Measurements from ENCODE around the gene LIN7A.

Gene LIN7A

GRCh38 chr12:80781313-80781712 lies 156.4 kb downstream of the LIN7A start:
- Mint-ChIP-seq H3K9me3 (peaks cover 8% of the 10 kb centered on the region), H3K4me3 (no peak overlapping the region)

GRCh38 chr12:80780746-80781145 lies 157.0 kb downstream of the LIN7A start:
- Mint-ChIP-seq H3K27ac (no peak overlapping the region), H3K9me3 (peaks cover 8% of the 10 kb centered on the region), H3K27me3 (no peaks in the 10 kb centered on the region), H3K36me3 (no peaks in the 10 kb centered on the region), H3K4me3 (no peak overlapping the region), H3K4me1 (peaks cover 9% of the 10 kb centered on the region)
- no peak for ATAC-seq

More at GRCh38 chr12:80781313-80781712, 156.4 kb downstream of the LIN7A start:
- H3K27me3 Mint-ChIP-seq = no peaks in the 10 kb centered on the region
- peaks cover 9% of the 10 kb centered on the region for H3K4me1 Mint-ChIP-seq
- no peak overlapping the region for H3K27ac Mint-ChIP-seq
- no peak for ATAC-seq
- H3K36me3 Mint-ChIP-seq = no peaks in the 10 kb centered on the region

GRCh38 chr12:80778005-80778541 lies 159.7 kb downstream of the LIN7A start:
- peak; percentile 89 for ATAC-seq
- Mint-ChIP-seq H3K9me3 (peaks cover 12% of the 10 kb centered on the region), H3K4me3 (no peak overlapping the region), H3K27ac (peak overlapping the region; percentile 57), H3K4me1 (peaks cover 9% of the 10 kb centered on the region), H3K27me3 (no peaks in the 10 kb centered on the region), H3K36me3 (no peaks in the 10 kb centered on the region)

- no peak for ATAC-seq
- H3K36me3 Mint-ChIP-seq = no peaks in the 10 kb centered on the region
- H3K27me3 Mint-ChIP-seq = no peaks in the 10 kb centered on the region
- H3K4me3 Mint-ChIP-seq = no peak overlapping the region
- peaks cover 9% of the 10 kb centered on the region for H3K4me1 Mint-ChIP-seq
- peak overlapping the region; percentile 57 for H3K27ac Mint-ChIP-seq
- H3K9me3 Mint-ChIP-seq = peaks cover 8% of the 10 kb centered on the region
Observed at GRCh38 chr12:80777587-80777986, 160.1 kb downstream of the LIN7A start.

- Mint-ChIP-seq H3K27me3 (no peaks in the 10 kb centered on the region), H3K4me3 (no peak overlapping the region), H3K36me3 (no peaks in the 10 kb centered on the region), H3K9me3 (peaks cover 11% of the 10 kb centered on the region), H3K27ac (peak overlapping the region; percentile 57), H3K4me1 (peaks cover 9% of the 10 kb centered on the region)
- ATAC-seq = no peak
Observed at GRCh38 chr12:80776706-80777105, 161.0 kb downstream of the LIN7A start.

- H3K4me3 Mint-ChIP-seq = no peak overlapping the region
- peaks cover 7% of the 10 kb centered on the region for H3K9me3 Mint-ChIP-seq
- no peaks in the 10 kb centered on the region for H3K36me3 Mint-ChIP-seq
- ATAC-seq = no peak
- no peaks in the 10 kb centered on the region for H3K27me3 Mint-ChIP-seq
- no peaks in the 10 kb centered on the region for H3K4me1 Mint-ChIP-seq
- H3K27ac Mint-ChIP-seq = no peak overlapping the region
Observed at GRCh38 chr12:80770958-80771357, 166.8 kb downstream of the LIN7A start.

GRCh38 chr12:80769553-80770140 lies 168.1 kb downstream of the LIN7A start:
- ATAC-seq = no peak
- H3K36me3 Mint-ChIP-seq = no peaks in the 10 kb centered on the region
- no peak overlapping the region for H3K4me3 Mint-ChIP-seq
- H3K9me3 Mint-ChIP-seq = peaks cover 7% of the 10 kb centered on the region
- H3K27me3 Mint-ChIP-seq = no peaks in the 10 kb centered on the region
- no peaks in the 10 kb centered on the region for H3K4me1 Mint-ChIP-seq
- H3K27ac Mint-ChIP-seq = no peak overlapping the region

- no peak for ATAC-seq
- no peak overlapping the region for H3K27ac Mint-ChIP-seq
- H3K4me1 Mint-ChIP-seq = no peaks in the 10 kb centered on the region
- H3K4me3 Mint-ChIP-seq = no peak overlapping the region
- peaks cover 3% of the 10 kb centered on the region for H3K9me3 Mint-ChIP-seq
- no peaks in the 10 kb centered on the region for H3K36me3 Mint-ChIP-seq
- H3K27me3 Mint-ChIP-seq = no peaks in the 10 kb centered on the region
Observed at GRCh38 chr12:80766897-80767296, 170.8 kb downstream of the LIN7A start.

- no peaks in the 10 kb centered on the region for H3K4me1 Mint-ChIP-seq
- no peaks in the 10 kb centered on the region for H3K36me3 Mint-ChIP-seq
- H3K9me3 Mint-ChIP-seq = no peaks in the 10 kb centered on the region
- H3K27me3 Mint-ChIP-seq = no peaks in the 10 kb centered on the region
- H3K4me3 Mint-ChIP-seq = no peak overlapping the region
- H3K27ac Mint-ChIP-seq = no peak overlapping the region
- no peak for ATAC-seq
Observed at GRCh38 chr12:80766210-80766609, 171.5 kb downstream of the LIN7A start.

- H3K4me1 Mint-ChIP-seq = no peaks in the 10 kb centered on the region
- H3K9me3 Mint-ChIP-seq = no peaks in the 10 kb centered on the region
- no peak for ATAC-seq
- no peak overlapping the region for H3K4me3 Mint-ChIP-seq
- no peaks in the 10 kb centered on the region for H3K36me3 Mint-ChIP-seq
- H3K27me3 Mint-ChIP-seq = no peaks in the 10 kb centered on the region
- H3K27ac Mint-ChIP-seq = no peak overlapping the region
Observed at GRCh38 chr12:80763874-80764273, 173.9 kb downstream of the LIN7A start.

- H3K36me3 Mint-ChIP-seq = no peaks in the 10 kb centered on the region
- no peak for ATAC-seq
Observed at GRCh38 chr12:80761838-80762237, 175.9 kb downstream of the LIN7A start.

GRCh38 chr12:80756875-80757274 lies 180.9 kb downstream of the LIN7A start:
- no peak for ATAC-seq
- Mint-ChIP-seq H3K27ac (no peak overlapping the region), H3K36me3 (no peaks in the 10 kb centered on the region), H3K27me3 (no peaks in the 10 kb centered on the region), H3K4me3 (no peak overlapping the region), H3K9me3 (no peaks in the 10 kb centered on the region), H3K4me1 (no peaks in the 10 kb centered on the region)

More at GRCh38 chr12:80761838-80762237, 175.9 kb downstream of the LIN7A start:
- no peak overlapping the region for H3K4me3 Mint-ChIP-seq
- H3K4me1 Mint-ChIP-seq = no peaks in the 10 kb centered on the region
- no peak overlapping the region for H3K27ac Mint-ChIP-seq
- H3K27me3 Mint-ChIP-seq = no peaks in the 10 kb centered on the region
- no peaks in the 10 kb centered on the region for H3K9me3 Mint-ChIP-seq

GRCh38 chr12:80754274-80754673 lies 183.5 kb downstream of the LIN7A start:
- Mint-ChIP-seq H3K27ac (no peak overlapping the region), H3K4me3 (no peak overlapping the region), H3K9me3 (no peaks in the 10 kb centered on the region), H3K27me3 (no peaks in the 10 kb centered on the region), H3K4me1 (no peaks in the 10 kb centered on the region), H3K36me3 (no peaks in the 10 kb centered on the region)
- no peak for ATAC-seq

GRCh38 chr12:80752464-80752863 lies 185.3 kb downstream of the LIN7A start:
- Mint-ChIP-seq H3K9me3 (no peaks in the 10 kb centered on the region), H3K4me3 (no peak overlapping the region), H3K27me3 (no peaks in the 10 kb centered on the region), H3K36me3 (no peaks in the 10 kb centered on the region), H3K27ac (no peak overlapping the region), H3K4me1 (no peaks in the 10 kb centered on the region)
- ATAC-seq = no peak

GRCh38 chr12:80749456-80749855 lies 188.3 kb downstream of the LIN7A start:
- Mint-ChIP-seq H3K4me1 (no peaks in the 10 kb centered on the region), H3K9me3 (no peaks in the 10 kb centered on the region), H3K27me3 (no peaks in the 10 kb centered on the region), H3K36me3 (no peaks in the 10 kb centered on the region), H3K4me3 (no peak overlapping the region), H3K27ac (no peak overlapping the region)
- no peak for ATAC-seq

GRCh38 chr12:80747800-80748199 lies 189.9 kb downstream of the LIN7A start:
- no peaks in the 10 kb centered on the region for H3K36me3 Mint-ChIP-seq
- no peak for ATAC-seq
- no peak overlapping the region for H3K27ac Mint-ChIP-seq
- no peaks in the 10 kb centered on the region for H3K27me3 Mint-ChIP-seq
- H3K4me1 Mint-ChIP-seq = no peaks in the 10 kb centered on the region
- no peaks in the 10 kb centered on the region for H3K9me3 Mint-ChIP-seq
- no peak overlapping the region for H3K4me3 Mint-ChIP-seq
